ENCODE results near the gene ZFPM1.

DNA sequence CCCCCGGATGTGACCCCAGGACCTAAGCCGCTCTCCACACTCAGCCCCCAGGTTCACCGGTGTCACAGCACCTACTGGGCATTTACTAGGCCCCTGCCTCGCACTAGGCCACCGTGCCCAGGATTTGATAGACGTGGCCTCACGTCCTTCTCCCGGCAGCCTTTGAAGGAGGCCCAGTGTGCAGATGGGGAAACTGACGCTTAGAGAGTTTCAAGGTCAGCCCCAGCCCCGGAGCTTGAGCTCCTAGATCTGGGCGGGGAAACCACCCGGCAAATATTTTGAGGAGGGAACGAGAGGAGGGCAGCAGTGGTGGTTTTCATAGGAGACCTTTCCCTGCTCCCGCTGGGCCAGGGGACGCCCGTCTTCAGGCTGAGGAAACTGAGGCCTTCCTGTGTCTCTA, 10.3 kb downstream of the ZFPM1 start:
- TF ChIP-seq, protein P1, sequence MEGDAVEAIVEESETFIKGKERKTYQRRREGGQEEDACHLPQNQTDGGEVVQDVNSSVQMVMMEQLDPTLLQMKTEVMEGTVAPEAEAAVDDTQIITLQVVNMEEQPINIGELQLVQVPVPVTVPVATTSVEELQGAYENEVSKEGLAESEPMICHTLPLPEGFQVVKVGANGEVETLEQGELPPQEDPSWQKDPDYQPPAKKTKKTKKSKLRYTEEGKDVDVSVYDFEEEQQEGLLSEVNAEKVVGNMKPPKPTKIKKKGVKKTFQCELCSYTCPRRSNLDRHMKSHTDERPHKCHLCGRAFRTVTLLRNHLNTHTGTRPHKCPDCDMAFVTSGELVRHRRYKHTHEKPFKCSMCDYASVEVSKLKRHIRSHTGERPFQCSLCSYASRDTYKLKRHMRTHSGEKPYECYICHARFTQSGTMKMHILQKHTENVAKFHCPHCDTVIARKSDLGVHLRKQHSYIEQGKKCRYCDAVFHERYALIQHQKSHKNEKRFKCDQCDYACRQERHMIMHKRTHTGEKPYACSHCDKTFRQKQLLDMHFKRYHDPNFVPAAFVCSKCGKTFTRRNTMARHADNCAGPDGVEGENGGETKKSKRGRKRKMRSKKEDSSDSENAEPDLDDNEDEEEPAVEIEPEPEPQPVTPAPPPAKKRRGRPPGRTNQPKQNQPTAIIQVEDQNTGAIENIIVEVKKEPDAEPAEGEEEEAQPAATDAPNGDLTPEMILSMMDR (IDR thresholded peaks at IDR 0.05) = no peak
- TF ChIP-seq POLR2AphosphoS5 (IDR thresholded peaks at IDR 0.05) = no peak

Measured in prostate gland (tissue), 2 donors.